Body of pancreas (tissue), 4 donors: ENCODE results near the gene TMEM8B. TPM values are rescaled to one million over a fixed set of nuclear protein-coding genes. Genes with fewer than 3 reads are reported as not detected.

Source experiments
- ATAC-seq: fragments of 150-250 bp; one replicate; pipeline ENCODE4 v1.9.1; 2016
- DNase-seq, 4 donors: peaks; one replicate each; pipeline ENCODE4 v3.0.0-alpha.2; 2019
- H3K27ac ChIP-seq, 4 donors: fragments of 200-600 bp; sonication (generic); 1 replicate in 3 of 4; 2 replicates in 1 of 4; pipeline versions ENCODE4 v1.5.1 to v1.6.1; 2016 to 2019; ENCODE audit warnings: mild to moderate bottlenecking in 1 of 4, mixed read lengths in 1 of 4, moderate library complexity in 1 of 4
- H3K27me3 ChIP-seq, 2 donors: fragments of 200-600 bp; sonication (generic); one replicate each; pipeline ENCODE4 v1.6.0; 2016; ENCODE audit warnings: mild to moderate bottlenecking in 1 of 2
- H3K36me3 ChIP-seq, 2 donors: fragments of 200-600 bp; sonication (generic); replicated peaks in 1 of 2; 2 replicates each; pipeline ENCODE4 v1.5.1; 2016; ENCODE audit warnings: low read depth in 2 of 2; ENCODE audit not compliant: insufficient read depth in 1 of 2
- H3K4me1 ChIP-seq: fragments of 200-600 bp; sonication (generic); one replicate; pipeline ENCODE4 v1.6.0; 2016
- H3K4me3 ChIP-seq, 2 donors: fragments of 200-600 bp; sonication (generic); 1 replicate in 1 of 2; 2 replicates in 1 of 2; pipeline ENCODE4 v1.5.1; 2016 to 2019
- H3K9me3 ChIP-seq, 3 donors: fragments of 200-600 bp; sonication (generic); 1 replicate in 2 of 3; 2 replicates in 1 of 3; pipeline ENCODE4 v1.5.1; 2016
- POLR2A ChIP-seq, 3 donors: fragments of 450-650 bp; IDR thresholded peaks; one replicate each; pipeline ENCODE4 v1.6.1; 2016; ENCODE audit warnings: antibody characterized with exemption in 3 of 3, mild to moderate bottlenecking in 2 of 3
- WGBS, 2 donors: methylation state at CpG; one replicate each; pipeline ENCODE4 v1.1.5; 2017; 5-methylcytosine and 5-hydroxymethylcytosine counted together
- intact Hi-C: fragments of 100-400 bp; cut with DNase I; formaldehyde crosslinking; loops from one replicate; pipeline ENCODE4 v1.15.1; 2023
- total RNA-seq, 2 donors: library from RNA; depleted of rRNA; stranded (reverse); fragments of >200 nt; gene quantifications; one replicate each; pipeline ENCODE4 v1.1.0, GENCODE V29; 2016
- TF ChIP-seq, protein P1 (sequence below), 7 experiments: fragments of 450-650 bp in 4 of 7; fragments of 200-600 bp in 3 of 7; sonication (generic) in 3 of 7; IDR thresholded peaks; one replicate each; pipeline ENCODE4 v1.5.1; 2016 to 2019; ENCODE audit warnings: antibody characterized with exemption in 7 of 7

Gene TMEM8B
- total RNA-seq, 2 donors from 2014 or later = 7.3 to 7.9 TPM

DNA sequence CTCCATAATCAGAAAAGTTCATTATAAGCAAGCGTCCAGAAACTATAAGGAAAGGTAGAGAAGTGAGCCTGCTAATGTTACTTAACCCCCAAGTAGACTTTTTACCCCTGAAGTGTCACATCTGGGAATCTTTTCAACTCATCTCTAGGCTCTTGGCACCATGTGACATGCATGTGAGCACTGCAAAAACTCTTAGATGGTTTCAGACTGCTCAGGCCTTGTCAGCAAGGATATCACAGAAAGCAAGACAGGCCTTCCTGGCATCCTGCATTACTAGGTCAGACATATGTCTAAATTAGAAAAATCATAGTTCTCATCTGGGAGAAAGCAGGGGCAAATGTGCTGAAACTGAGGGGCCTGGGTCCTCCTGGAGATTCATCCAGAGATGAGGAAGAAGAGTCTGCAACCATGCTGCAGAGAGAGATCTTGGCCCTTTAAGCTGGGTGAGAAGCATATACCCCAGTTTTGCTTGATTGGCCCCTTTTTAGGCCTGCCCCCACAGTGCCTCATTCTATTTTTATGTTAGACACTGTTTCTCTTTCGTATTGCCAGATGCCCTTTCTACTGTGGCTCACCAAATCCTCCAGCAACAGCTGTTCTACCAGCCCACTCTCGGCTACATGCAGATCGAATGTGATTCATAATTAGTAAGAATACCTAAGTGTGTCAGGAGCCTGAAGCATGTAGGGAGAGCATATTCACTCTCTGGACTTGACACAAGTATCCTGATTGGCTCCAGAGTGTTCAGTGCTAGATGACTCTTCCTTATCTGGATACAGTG is 19.0 kb downstream of the TMEM8B start:
- intact Hi-C loops = no loop called here
- no peaks in the 10 kb centered on the region for H3K27me3 ChIP-seq
- 80 to 86% methylated on average over 4 of the region's 4 CpGs for WGBS, 2 donors
- DNase-seq (no peak), ATAC-seq (no peak)
- no peaks in the 10 kb centered on the region for H3K9me3 ChIP-seq
- no peak for TF ChIP-seq POLR2A (IDR thresholded peaks at IDR 0.05)
- TF ChIP-seq, protein P1, sequence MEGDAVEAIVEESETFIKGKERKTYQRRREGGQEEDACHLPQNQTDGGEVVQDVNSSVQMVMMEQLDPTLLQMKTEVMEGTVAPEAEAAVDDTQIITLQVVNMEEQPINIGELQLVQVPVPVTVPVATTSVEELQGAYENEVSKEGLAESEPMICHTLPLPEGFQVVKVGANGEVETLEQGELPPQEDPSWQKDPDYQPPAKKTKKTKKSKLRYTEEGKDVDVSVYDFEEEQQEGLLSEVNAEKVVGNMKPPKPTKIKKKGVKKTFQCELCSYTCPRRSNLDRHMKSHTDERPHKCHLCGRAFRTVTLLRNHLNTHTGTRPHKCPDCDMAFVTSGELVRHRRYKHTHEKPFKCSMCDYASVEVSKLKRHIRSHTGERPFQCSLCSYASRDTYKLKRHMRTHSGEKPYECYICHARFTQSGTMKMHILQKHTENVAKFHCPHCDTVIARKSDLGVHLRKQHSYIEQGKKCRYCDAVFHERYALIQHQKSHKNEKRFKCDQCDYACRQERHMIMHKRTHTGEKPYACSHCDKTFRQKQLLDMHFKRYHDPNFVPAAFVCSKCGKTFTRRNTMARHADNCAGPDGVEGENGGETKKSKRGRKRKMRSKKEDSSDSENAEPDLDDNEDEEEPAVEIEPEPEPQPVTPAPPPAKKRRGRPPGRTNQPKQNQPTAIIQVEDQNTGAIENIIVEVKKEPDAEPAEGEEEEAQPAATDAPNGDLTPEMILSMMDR (IDR thresholded peaks at IDR 0.05) = no peak
- H3K36me3 ChIP-seq = no peaks in the 10 kb centered on the region
- no peak overlapping the region for H3K27ac ChIP-seq
- peaks cover 13% of the 10 kb centered on the region for H3K4me1 ChIP-seq
- H3K4me3 ChIP-seq = no peak overlapping the region

DNA sequence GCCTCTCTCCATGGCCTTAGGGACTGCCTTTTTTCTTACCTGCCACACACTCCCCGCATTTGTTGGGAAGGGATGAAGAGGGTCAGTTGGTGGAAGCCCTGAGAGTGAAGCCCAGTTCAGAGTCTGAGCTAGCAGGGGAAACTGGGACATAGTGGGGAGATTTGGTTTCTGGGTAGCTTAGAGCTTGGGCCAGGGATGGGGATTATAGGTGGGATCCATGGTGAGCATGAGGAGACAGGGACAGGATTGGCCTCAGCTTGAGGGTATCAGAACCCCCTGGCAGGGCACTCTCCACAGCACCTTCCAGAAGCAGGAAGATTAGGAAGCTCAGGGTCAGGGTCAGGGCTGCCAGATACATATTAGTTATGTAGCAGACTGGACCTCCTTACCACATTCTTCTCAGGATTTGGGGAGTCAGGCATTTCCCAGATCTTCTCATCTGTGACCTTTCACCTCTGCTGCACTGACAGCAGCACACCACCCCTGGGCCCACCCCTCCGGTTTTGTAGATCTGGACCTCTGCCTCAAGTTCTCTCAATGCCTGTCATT is 23.3 kb downstream of the TMEM8B start:
- no peak overlapping the region for H3K27ac ChIP-seq
- no peaks in the 10 kb centered on the region for H3K9me3 ChIP-seq
- 77 to 95% methylated on average over 2 of the region's 2 CpGs for WGBS, 2 donors
- intact Hi-C loops = no loop called here
- TF ChIP-seq POLR2A (IDR thresholded peaks at IDR 0.05) = no peak
- TF ChIP-seq, protein P1 (IDR thresholded peaks at IDR 0.05) = no peak
- H3K4me3 ChIP-seq = no peak overlapping the region
- no peaks in the 10 kb centered on the region for H3K27me3 ChIP-seq
- ATAC-seq (no peak), DNase-seq (no peak)
- H3K36me3 ChIP-seq = no peaks in the 10 kb centered on the region
- H3K4me1 ChIP-seq = no peaks in the 10 kb centered on the region

DNA sequence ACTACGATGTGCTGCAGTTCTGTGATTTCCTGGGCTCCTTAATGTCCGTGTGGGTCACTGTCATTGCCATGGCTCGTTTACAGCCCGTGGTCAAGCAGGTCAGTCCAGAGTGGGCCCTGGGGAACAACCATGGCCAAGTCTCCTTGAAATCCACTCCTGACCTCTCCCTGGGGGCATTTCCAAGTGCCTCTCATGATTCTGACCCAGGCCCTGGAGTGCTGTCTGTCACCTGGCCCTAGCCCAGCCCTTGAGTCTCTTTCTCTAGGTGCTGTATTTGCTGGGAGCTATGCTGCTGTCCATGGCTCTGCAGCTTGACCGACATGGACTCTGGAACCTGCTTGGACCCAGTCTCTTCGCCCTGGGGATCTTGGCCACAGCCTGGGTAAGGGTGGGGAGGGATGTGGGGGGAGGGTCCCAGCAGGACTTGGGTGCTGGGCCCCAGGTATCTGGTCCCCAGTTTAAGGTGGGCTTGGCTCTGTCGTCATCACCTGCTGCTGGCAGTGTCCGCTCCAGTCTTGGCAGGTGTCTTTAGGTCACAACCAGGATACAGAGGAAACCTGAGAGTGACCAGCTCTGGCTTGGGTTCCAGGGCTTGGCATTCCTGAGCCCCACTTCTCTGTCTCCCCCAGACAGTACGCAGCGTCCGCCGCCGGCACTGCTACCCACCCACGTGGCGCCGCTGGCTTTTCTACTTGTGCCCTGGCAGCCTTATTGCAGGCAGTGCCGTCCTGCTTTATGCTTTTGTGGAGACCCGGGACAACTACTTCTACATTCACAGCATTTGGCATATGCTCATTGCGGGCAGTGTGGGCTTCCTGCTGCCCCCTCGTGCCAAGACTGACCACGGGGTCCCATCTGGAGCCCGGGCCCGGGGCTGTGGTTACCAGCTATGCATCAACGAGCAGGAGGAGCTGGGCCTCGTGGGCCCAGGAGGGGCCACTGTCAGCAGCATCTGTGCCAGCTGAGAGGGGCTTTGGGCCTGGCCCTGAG is 24.1 kb downstream of the TMEM8B start:
- no peaks in the 10 kb centered on the region for H3K36me3 ChIP-seq
- no peak overlapping the region for H3K4me3 ChIP-seq
- ATAC-seq = no peak
- no peaks in the 10 kb centered on the region for H3K27me3 ChIP-seq
- DNase-seq = no peak
- H3K27ac ChIP-seq = no peak overlapping the region
- 91 to 100% methylated on average over 13 to 24 of the region's 25 CpGs for WGBS, 2 donors
- H3K9me3 ChIP-seq = no peaks in the 10 kb centered on the region
- no peaks in the 10 kb centered on the region for H3K4me1 ChIP-seq
- TF ChIP-seq, protein P1 (IDR thresholded peaks at IDR 0.05) = no peak
- TF ChIP-seq POLR2A (IDR thresholded peaks at IDR 0.05) = no peak
- intact Hi-C loops = no loop called here

DNA sequence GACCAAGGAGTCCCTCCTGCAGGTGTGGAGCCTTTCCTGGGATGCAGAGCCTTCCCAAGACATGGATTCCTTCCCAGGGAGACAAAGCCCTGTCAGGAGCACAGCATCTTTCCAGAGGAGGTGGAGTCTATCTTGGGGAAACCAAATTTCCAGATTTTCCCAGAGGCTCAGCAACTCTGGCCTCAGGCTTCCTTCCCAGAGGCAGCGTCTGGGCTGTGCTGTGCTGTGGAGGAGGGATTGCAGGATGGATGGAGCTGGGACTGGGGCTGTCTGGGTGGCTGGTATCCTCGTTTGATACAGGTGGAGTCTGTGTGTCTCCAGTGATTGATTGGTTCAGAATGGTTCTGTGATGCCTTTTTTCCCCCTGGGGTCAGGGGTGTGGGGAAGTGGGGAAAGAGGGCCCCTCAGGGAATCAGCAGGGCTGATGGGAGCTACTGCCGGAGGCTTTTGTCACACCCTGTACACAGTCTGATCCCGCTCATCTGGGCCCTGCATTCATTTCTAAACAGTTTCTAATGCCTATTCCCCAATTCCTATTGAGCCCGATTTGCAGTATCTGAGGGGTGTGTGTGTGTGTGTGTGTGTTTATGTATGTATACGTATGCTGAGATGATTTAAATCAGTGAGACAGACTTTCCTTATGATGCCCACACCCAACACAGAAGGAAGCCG is 25.2 kb downstream of the TMEM8B start:
- no peaks in the 10 kb centered on the region for H3K9me3 ChIP-seq
- H3K27me3 ChIP-seq = no peaks in the 10 kb centered on the region
- ATAC-seq (no peak), DNase-seq (no peak)
- 89 to 92% methylated on average over 5 to 7 of the region's 7 CpGs for WGBS, 2 donors
- no peaks in the 10 kb centered on the region for H3K4me1 ChIP-seq
- intact Hi-C loops = no loop called here
- no peak overlapping the region for H3K27ac ChIP-seq
- no peaks in the 10 kb centered on the region for H3K36me3 ChIP-seq
- H3K4me3 ChIP-seq = no peak overlapping the region
- TF ChIP-seq, protein P1 (IDR thresholded peaks at IDR 0.05) = no peak
- TF ChIP-seq POLR2A (IDR thresholded peaks at IDR 0.05) = no peak
